Measurements from ENCODE around the gene TEX35. TPM values are rescaled to one million over a fixed set of nuclear protein-coding genes. Genes with fewer than 3 reads are reported as not detected.
A peak's percentile ranks its signal among the peaks of the same experiment; 100 is the strongest.
"Not testable (repeated sequence)": the region's sequence is repeated elsewhere in the genome, so short reads cannot be mapped to it uniquely, and the experiment has no call there.

The TEX35 gene
- total RNA-seq, 2 experiments from 2014 or later, result not detected

GRCh38 chr1:178542554-178543289 lies 29.8 kb downstream of the TEX35 start:
- Mint-ChIP-seq H3K4me3 (peak overlapping the region; percentile 86), H3K9me3 (no peaks in the 10 kb centered on the region), H3K4me1 (peaks cover 16% of the 10 kb centered on the region), H3K27ac (peak overlapping the region; percentile 81), H3K27me3 (no peaks in the 10 kb centered on the region), H3K36me3 (ENCODE audit: low read depth) (no peaks in the 10 kb centered on the region)
- ChIA-PET POLR2A (no interaction called here), CTCF (interaction anchor here (1.0 to 3.4 kb wide), 15 partner anchors 10 to 537 kb away, joined by 3 to 19 read pairs (median 4); no protein-coding TSS in a partner anchor)
- DNase-seq, result peak; percentile 87

GRCh38 chr1:178543290-178543607 lies 30.3 kb downstream of the TEX35 start:
- Mint-ChIP-seq H3K4me1 (peaks cover 16% of the 10 kb centered on the region), H3K27ac (no peak overlapping the region), H3K4me3 (peak overlapping the region; percentile 86), H3K27me3 (no peaks in the 10 kb centered on the region), H3K36me3 (ENCODE audit: low read depth) (no peaks in the 10 kb centered on the region), H3K9me3 (no peaks in the 10 kb centered on the region)
- POLR2A ChIA-PET, result no interaction called here
- DNase-seq, result no peak
- CTCF ChIA-PET, result interaction anchor here (1.1 to 3.4 kb wide), 7 partner anchors 10 to 460 kb away, joined by 3 to 19 read pairs (median 4); no protein-coding TSS in a partner anchor

DNA sequence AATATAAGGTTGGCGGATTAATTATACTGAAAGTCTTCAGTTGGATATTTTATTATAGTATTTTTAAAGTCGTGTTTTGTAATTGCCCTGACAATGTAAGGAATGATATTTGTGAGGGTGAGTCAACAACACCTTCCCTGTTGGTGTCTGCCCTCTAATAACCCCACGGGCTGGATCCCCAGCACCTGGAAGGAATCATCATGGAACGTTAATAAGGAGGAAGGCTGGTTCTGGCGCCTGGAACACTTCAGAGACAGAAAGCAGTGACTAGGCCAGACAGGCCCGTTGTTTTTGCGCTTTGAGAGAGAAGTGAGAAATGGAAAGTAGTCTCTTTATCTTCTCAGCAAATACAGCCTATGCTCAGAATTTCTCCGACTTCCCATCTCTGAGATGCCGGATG lies 31.6 kb downstream of the TEX35 start:
- no peaks in the 10 kb centered on the region for H3K36me3 Mint-ChIP-seq (ENCODE audit: low read depth)
- no peak for DNase-seq
- H3K4me3 Mint-ChIP-seq, result no peak overlapping the region
- no peak overlapping the region for H3K27ac Mint-ChIP-seq
- H3K4me1 Mint-ChIP-seq, result peaks cover 16% of the 10 kb centered on the region
- no peaks in the 10 kb centered on the region for H3K9me3 Mint-ChIP-seq
- H3K27me3 Mint-ChIP-seq, result no peaks in the 10 kb centered on the region
- ChIA-PET POLR2A (no interaction called here), CTCF (interaction anchor here (0.8 to 1.5 kb wide), 2 partner anchors 11 to 249 kb away, joined by 3 to 4 read pairs; no protein-coding TSS in a partner anchor)

DNA sequence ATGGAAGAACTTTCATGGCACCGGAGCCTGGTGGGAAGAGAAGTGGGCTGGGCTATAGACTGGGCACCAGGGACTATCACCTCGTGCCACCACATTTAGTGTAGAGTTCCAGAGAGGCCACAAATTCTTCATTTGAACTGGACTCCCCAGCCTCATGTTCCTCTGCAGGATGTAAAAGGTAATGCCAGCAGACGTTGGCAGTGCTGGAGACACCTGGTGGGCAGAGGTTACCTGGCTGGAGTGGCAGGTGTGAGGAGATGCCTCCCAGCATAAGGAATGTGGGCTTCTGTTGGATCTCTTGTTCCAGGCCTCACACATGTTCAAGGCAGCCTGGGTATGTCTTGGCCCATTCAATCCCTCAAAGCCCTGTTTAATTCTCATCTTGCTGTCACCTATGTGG lies 35.2 kb downstream of the TEX35 start:
- Mint-ChIP-seq H3K4me1 (peaks cover 9% of the 10 kb centered on the region), H3K27me3 (no peaks in the 10 kb centered on the region), H3K27ac (no peak overlapping the region), H3K9me3 (peaks cover 3% of the 10 kb centered on the region), H3K36me3 (ENCODE audit: low read depth) (peaks cover 3% of the 10 kb centered on the region), H3K4me3 (no peak overlapping the region)
- DNase-seq, result no peak
- CTCF ChIA-PET, result no interaction called here
- POLR2A ChIA-PET, result no interaction called here

- no peak overlapping the region for H3K4me3 Mint-ChIP-seq
- ChIA-PET CTCF (no interaction called here), POLR2A (no interaction called here)
- no peak for DNase-seq
- H3K27me3 Mint-ChIP-seq, result no peaks in the 10 kb centered on the region
- peaks cover 3% of the 10 kb centered on the region for H3K36me3 Mint-ChIP-seq (ENCODE audit: low read depth)
- H3K27ac Mint-ChIP-seq, result no peak overlapping the region
- H3K4me1 Mint-ChIP-seq, result no peaks in the 10 kb centered on the region
- H3K9me3 Mint-ChIP-seq, result peaks cover 8% of the 10 kb centered on the region
Measured at GRCh38 chr1:178551307-178551706, 38.4 kb downstream of the TEX35 start.

GRCh38 chr1:178551940-178552339 lies 39.0 kb downstream of the TEX35 start:
- peaks cover 8% of the 10 kb centered on the region for H3K9me3 Mint-ChIP-seq
- H3K36me3 Mint-ChIP-seq (ENCODE audit: low read depth), result peaks cover 3% of the 10 kb centered on the region
- ChIA-PET CTCF (no interaction called here), POLR2A (no interaction called here)
- H3K4me1 Mint-ChIP-seq, result no peaks in the 10 kb centered on the region
- H3K4me3 Mint-ChIP-seq, result no peak overlapping the region
- H3K27ac Mint-ChIP-seq, result no peak overlapping the region
- DNase-seq, result no peak
- H3K27me3 Mint-ChIP-seq, result no peaks in the 10 kb centered on the region

- no peak for DNase-seq
- no peaks in the 10 kb centered on the region for H3K4me1 Mint-ChIP-seq
- POLR2A ChIA-PET, result no interaction called here
- no peaks in the 10 kb centered on the region for H3K27me3 Mint-ChIP-seq
- no peak overlapping the region for H3K4me3 Mint-ChIP-seq
- peaks cover 3% of the 10 kb centered on the region for H3K36me3 Mint-ChIP-seq (ENCODE audit: low read depth)
- peaks cover 8% of the 10 kb centered on the region for H3K9me3 Mint-ChIP-seq
- H3K27ac Mint-ChIP-seq, result no peak overlapping the region
- CTCF ChIA-PET, result interaction anchor here (0.9 kb wide), 1 partner anchor 10 kb away, joined by 3 read pairs; no protein-coding TSS in a partner anchor
Measured at GRCh38 chr1:178552856-178553255, 39.9 kb downstream of the TEX35 start.

- H3K4me1 Mint-ChIP-seq; CTCF ChIA-PET; H3K27me3 Mint-ChIP-seq; H3K27ac Mint-ChIP-seq; POLR2A ChIA-PET; DNase-seq; H3K36me3 Mint-ChIP-seq (ENCODE audit: low read depth); H3K9me3 Mint-ChIP-seq; H3K4me3 Mint-ChIP-seq: not testable (repeated sequence)
Measured at GRCh38 chr1:178554351-178554750, 41.4 kb downstream of the TEX35 start.

DNA sequence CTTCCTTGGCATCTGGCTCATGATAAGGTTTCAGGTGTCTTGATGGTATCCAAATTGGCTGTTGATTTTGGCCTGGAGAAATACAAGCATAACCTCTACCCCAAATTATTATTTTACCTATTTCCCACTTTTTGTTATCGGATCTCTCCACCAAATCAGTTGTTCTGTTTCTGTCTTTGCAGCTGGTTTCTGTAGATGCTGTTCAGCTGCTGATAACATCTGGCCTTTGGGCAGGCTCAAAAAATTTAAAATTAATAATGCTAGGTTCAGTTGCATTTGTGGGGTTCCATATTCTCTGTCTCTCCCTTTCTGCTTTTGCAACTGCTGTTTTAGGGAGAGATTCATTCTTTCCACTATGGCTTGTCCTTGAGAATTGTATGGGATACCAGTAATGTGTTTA lies 42.7 kb downstream of the TEX35 start:
- H3K36me3 Mint-ChIP-seq (ENCODE audit: low read depth); H3K27ac Mint-ChIP-seq; DNase-seq; H3K9me3 Mint-ChIP-seq; POLR2A ChIA-PET; H3K4me3 Mint-ChIP-seq; H3K27me3 Mint-ChIP-seq; H3K4me1 Mint-ChIP-seq; CTCF ChIA-PET: not testable (repeated sequence)

DNA sequence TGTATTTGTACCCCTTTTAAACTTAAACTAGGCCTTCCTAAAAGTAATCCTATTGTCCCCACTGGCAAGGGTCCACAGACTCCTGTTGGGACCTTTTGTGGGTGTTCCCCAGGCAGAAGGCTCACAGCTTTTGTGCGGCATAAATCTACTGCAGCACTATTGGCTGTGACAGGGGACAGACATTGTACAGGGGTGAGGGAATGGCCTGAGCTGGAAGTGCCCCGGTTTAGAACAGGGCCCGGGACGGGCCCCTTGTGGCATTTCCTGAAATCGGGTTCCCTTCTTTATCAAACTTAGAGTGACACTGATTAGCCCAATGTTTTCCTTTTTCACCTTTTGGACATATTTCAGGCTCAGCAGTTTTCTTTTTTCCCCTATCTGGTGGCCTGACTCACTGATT lies 45.9 kb downstream of the TEX35 start:
- CTCF ChIA-PET; H3K36me3 Mint-ChIP-seq (ENCODE audit: low read depth); H3K4me1 Mint-ChIP-seq; DNase-seq; POLR2A ChIA-PET; H3K4me3 Mint-ChIP-seq; H3K27ac Mint-ChIP-seq; H3K27me3 Mint-ChIP-seq; H3K9me3 Mint-ChIP-seq: not testable (repeated sequence)

GRCh38 chr1:178560871-178561376 lies 48.0 kb downstream of the TEX35 start:
- ChIA-PET POLR2A (no interaction called here), CTCF (no interaction called here)
- Mint-ChIP-seq H3K27ac (no peak overlapping the region), H3K9me3 (no peaks in the 10 kb centered on the region), H3K27me3 (no peaks in the 10 kb centered on the region), H3K4me1 (no peaks in the 10 kb centered on the region), H3K36me3 (ENCODE audit: low read depth) (no peaks in the 10 kb centered on the region), H3K4me3 (no peak overlapping the region)
- no peak for DNase-seq

GRCh38 chr1:178563099-178563820 lies 50.4 kb downstream of the TEX35 start:
- H3K27me3 Mint-ChIP-seq, result no peaks in the 10 kb centered on the region
- H3K4me1 Mint-ChIP-seq, result no peaks in the 10 kb centered on the region
- no peak for DNase-seq
- ChIA-PET CTCF (interaction anchor here (1.6 kb wide), 1 partner anchor 21 kb away, joined by 4 read pairs; no protein-coding TSS in a partner anchor), POLR2A (no interaction called here)
- H3K36me3 Mint-ChIP-seq (ENCODE audit: low read depth), result no peaks in the 10 kb centered on the region
- H3K4me3 Mint-ChIP-seq, result no peak overlapping the region
- no peaks in the 10 kb centered on the region for H3K9me3 Mint-ChIP-seq
- no peak overlapping the region for H3K27ac Mint-ChIP-seq

DNA sequence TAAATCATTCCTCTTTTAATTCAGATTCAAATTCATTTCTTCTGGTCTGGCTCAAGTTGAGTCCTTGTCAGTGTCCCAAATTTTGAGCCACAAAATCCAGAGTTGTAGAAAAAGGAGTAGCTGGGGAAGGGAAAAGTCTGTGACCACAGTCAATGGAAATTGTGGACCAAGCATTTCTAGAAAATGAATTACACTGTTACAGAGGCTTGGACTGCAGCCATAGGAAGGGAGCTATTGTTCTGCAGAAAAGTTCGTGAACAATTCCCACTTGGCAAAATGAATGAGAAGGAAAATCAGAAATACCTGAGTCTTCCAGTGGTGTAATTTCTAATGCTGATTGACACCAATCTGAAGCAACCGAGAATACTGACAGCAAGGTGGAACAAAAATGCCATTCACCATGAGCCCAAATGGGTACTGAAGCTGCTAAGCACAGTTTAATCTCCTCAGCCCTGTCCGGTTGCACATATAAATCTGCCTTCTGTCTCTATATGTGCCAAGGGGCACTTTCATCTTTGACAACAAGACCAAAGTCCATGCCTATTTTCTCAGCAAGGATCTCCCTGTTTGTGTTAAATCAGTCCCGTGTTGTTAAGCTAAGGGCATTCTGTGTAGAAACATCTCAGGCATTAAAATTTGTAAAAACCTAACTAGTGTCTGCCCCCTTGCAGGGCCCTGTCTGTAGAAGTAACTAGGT lies 51.3 kb downstream of the TEX35 start:
- CTCF ChIA-PET, result no interaction called here
- Mint-ChIP-seq H3K4me3 (no peak overlapping the region), H3K27me3 (no peaks in the 10 kb centered on the region), H3K4me1 (no peaks in the 10 kb centered on the region), H3K36me3 (ENCODE audit: low read depth) (no peaks in the 10 kb centered on the region), H3K9me3 (no peaks in the 10 kb centered on the region), H3K27ac (no peak overlapping the region)
- POLR2A ChIA-PET, result no interaction called here
- DNase-seq, result no peak
